A549 (cell line): ENCODE results near the gene B9D1. TPM values are rescaled to one million over a fixed set of nuclear protein-coding genes. Genes with fewer than 3 reads are reported as not detected.

Experiments used
- ATAC-seq, 2 experiments: fragments of 200-7000 bp in 1 of 2; fragments of >200 bp in 1 of 2; cut with Nextera tagmentation in 1 of 2; cut with Tn5 transposase in 1 of 2; 3 replicates each; pipeline versions ENCODE4 v1.8.0 to v1.9.1; 2018 to 2020; ENCODE audit warnings: mild to moderate bottlenecking in 1 of 2, moderate library complexity in 1 of 2
- CTCF ChIA-PET: fragments of 300-600 bp; sonication (Branson Sonifier 250); formaldehyde crosslinking; extraction: SDS; loops from one replicate; lab custom pipeline; 2021; ENCODE audit warnings: antibody characterized with exemption, inconsistent platforms; lab: Yijun Ruan, JAX
- POLR2A ChIA-PET: fragments of 350-600 bp; formaldehyde crosslinking; extraction: SDS; loops from one replicate; lab custom pipeline; 2021; ENCODE audit warnings: antibody characterized with exemption, inconsistent platforms; lab: Yijun Ruan, JAX
- DNase-seq, 2 experiments: peaks; one replicate each; pipeline versions ENCODE4 v3.0.0 to v3.0.0-alpha.2; 2011 to 2016; ENCODE audit warnings: low read depth in 1 of 2, low spot score in 1 of 2
- FAIRE-seq: peaks from 2 replicates; lab custom pipeline; 2011; peaks lifted over from hg19 to GRCh38; lab: Jason Lieb, UNC
- H3K27ac ChIP-seq, 2 experiments: fragments of >200 bp; sonication (Bioruptor Twin); formaldehyde crosslinking; 3 replicates each; pipeline ENCODE4 v1.5.1; 2016 to 2017
- H3K4me1 ChIP-seq: fragments of >200 bp; sonication (Bioruptor Twin); formaldehyde crosslinking; 3 replicates; pipeline ENCODE4 v1.6.1; 2016
- H3K4me2 ChIP-seq: fragments of >200 bp; sonication (Bioruptor Twin); formaldehyde crosslinking; 3 replicates; pipeline ENCODE4 v1.6.1; 2016
- H3K4me3 ChIP-seq: fragments of >200 bp; sonication (Bioruptor Twin); formaldehyde crosslinking; 3 replicates; pipeline ENCODE4 v1.5.1; 2016
- H3K9me3 ChIP-seq: fragments of >200 bp; sonication (Bioruptor Twin); formaldehyde crosslinking; 3 replicates; pipeline ENCODE4 v1.6.1; 2016
- CBX2 ChIP-seq: fragments of 200-600 bp; sonication (generic); IDR thresholded peaks from 2 replicates; pipeline ENCODE4 v1.6.1; 2016; ENCODE audit warnings: low read depth, mild to moderate bottlenecking, borderline replicate concordance
- CEBPB ChIP-seq, 2 experiments: fragments of >200 bp in 1 of 2; sonication (Bioruptor Twin) in 1 of 2; formaldehyde crosslinking in 1 of 2; IDR thresholded peaks; 2 replicates each; pipeline ENCODE4 v1.6.1; 2012 to 2016
- ESRRA ChIP-seq: fragments of 150-350 bp; IDR thresholded peaks from 2 replicates; pipeline ENCODE4 v1.6.1; 2014; ENCODE audit warnings: mild to moderate bottlenecking, low read length, borderline replicate concordance
- FOSB ChIP-seq: fragments of 250-450 bp; sonication (Bioruptor Pico); IDR thresholded peaks from 2 replicates; pipeline ENCODE4 v1.5.0; 2020; ENCODE audit warnings: mild to moderate bottlenecking, moderate library complexity
- HEYL ChIP-seq: fragments of 250-450 bp; sonication (Bioruptor Pico); IDR thresholded peaks from 2 replicates; pipeline ENCODE4 v1.8.0; 2021; ENCODE audit warnings: mild to moderate bottlenecking, moderate library complexity
- HOXA7 ChIP-seq: fragments of 250-450 bp; sonication (Bioruptor Pico); IDR thresholded peaks from 2 replicates; pipeline ENCODE4 v1.5.0; 2020; ENCODE audit warnings: mild to moderate bottlenecking, moderate library complexity
- HOXB13 ChIP-seq: fragments of 250-450 bp; sonication (Bioruptor Pico); IDR thresholded peaks from 2 replicates; pipeline ENCODE4 v1.5.0; 2020; ENCODE audit warnings: low read depth, mild to moderate bottlenecking, moderate library complexity
- JUN ChIP-seq, 2 experiments: fragments of >200 bp; sonication (Bioruptor Twin); formaldehyde crosslinking; IDR thresholded peaks; 2 replicates in 1 of 2; 3 replicates in 1 of 2; pipeline ENCODE4 v1.6.1; 2016 to 2017
- MAFK ChIP-seq: fragments of 450-650 bp; IDR thresholded peaks from 2 replicates; pipeline ENCODE4 v1.6.1; 2014; ENCODE audit not compliant: partially characterized antibody
- MAZ ChIP-seq: fragments of 150-350 bp; IDR thresholded peaks from 2 replicates; pipeline ENCODE4 v1.6.1; 2014; ENCODE audit warnings: antibody characterized with exemption, low read depth, low read length, borderline replicate concordance
- POLR2A ChIP-seq: IDR thresholded peaks from 2 replicates; pipeline ENCODE4 v1.6.1; 2012; ENCODE audit warnings: mild to moderate bottlenecking, low read length
- RAD21 ChIP-seq, 2 experiments: fragments of >200 bp in 1 of 2; sonication (Bioruptor Twin) in 1 of 2; formaldehyde crosslinking in 1 of 2; IDR thresholded peaks in 1 of 2; conservative IDR thresholded peaks in 1 of 2; 2 replicates in 1 of 2; 3 replicates in 1 of 2; pipeline ENCODE4 v1.6.1; 2012 to 2018; ENCODE audit warnings: inconsistent platforms in 1 of 2
- RFX5 ChIP-seq: fragments of 450-650 bp; IDR thresholded peaks from 2 replicates; pipeline ENCODE4 v1.7.1; 2014; ENCODE audit warnings: antibody characterized with exemption, mild to moderate bottlenecking, moderate library complexity
- RNF2 ChIP-seq: fragments of 200-600 bp; sonication (generic); IDR thresholded peaks from 2 replicates; pipeline ENCODE4 v1.6.1; 2016; ENCODE audit warnings: low read depth, mild to moderate bottlenecking, antibody characterized with exemption, moderate library complexity, borderline replicate concordance
- TFCP2L1 ChIP-seq: fragments of 250-450 bp; sonication (Bioruptor Pico); IDR thresholded peaks from 2 replicates; pipeline ENCODE4 v1.5.0; 2021; ENCODE audit warnings: mild to moderate bottlenecking
- WGBS: methylation state at CpG from one replicate; pipeline ENCODE4 v1.1.6; 2017; ENCODE audit errors: missing lambda C conversion rate; 5-methylcytosine and 5-hydroxymethylcytosine counted together
- polyA plus RNA-seq, 4 experiments: library from polyadenylated mRNA; depleted of rRNA in 3 of 4; stranded (reverse); fragments of >200 nt; fragmentation: RNase III in 1 of 4; extraction: RNeasy Plus Mini Kit Qiagen cat#74134 plus additional on column Dnase treatment in 1 of 4; gene quantifications; 2 replicates in 3 of 4; 3 replicates in 1 of 4; pipeline ENCODE4 v1.2.3, GENCODE V29; 2011 to 2017
- TF ChIP-seq, protein P1 (sequence below): fragments of >200 bp; sonication (Bioruptor Twin); formaldehyde crosslinking; IDR thresholded peaks from 3 replicates; pipeline ENCODE4 v1.6.1; 2016
- TF ChIP-seq, protein P2 (sequence below): fragments of 150-350 bp; IDR thresholded peaks from 2 replicates; pipeline ENCODE4 v1.6.1; 2014; ENCODE audit warnings: low read depth, mild to moderate bottlenecking, low read length
- TF ChIP-seq, protein P3 (sequence below): fragments of 200-600 bp; sonication (generic); IDR thresholded peaks from 2 replicates; pipeline ENCODE4 v1.6.1; 2016; ENCODE audit warnings: antibody characterized with exemption, mild to moderate bottlenecking, moderate library complexity
- TF ChIP-seq, protein P4 (sequence below): IDR thresholded peaks from 2 replicates; pipeline ENCODE4 v1.6.1; 2012
- TF ChIP-seq, protein P5 (sequence below): fragments of 250-450 bp; sonication (Bioruptor Pico); IDR thresholded peaks from 2 replicates; pipeline ENCODE4 v1.5.0; 2020; ENCODE audit warnings: low read depth, mild to moderate bottlenecking, moderate library complexity

B9D1 gene
- polyA plus RNA-seq, 2 of the 4 experiments (the other 2 are of a cell fraction) = 48.2 to 60.6 TPM

DNA sequence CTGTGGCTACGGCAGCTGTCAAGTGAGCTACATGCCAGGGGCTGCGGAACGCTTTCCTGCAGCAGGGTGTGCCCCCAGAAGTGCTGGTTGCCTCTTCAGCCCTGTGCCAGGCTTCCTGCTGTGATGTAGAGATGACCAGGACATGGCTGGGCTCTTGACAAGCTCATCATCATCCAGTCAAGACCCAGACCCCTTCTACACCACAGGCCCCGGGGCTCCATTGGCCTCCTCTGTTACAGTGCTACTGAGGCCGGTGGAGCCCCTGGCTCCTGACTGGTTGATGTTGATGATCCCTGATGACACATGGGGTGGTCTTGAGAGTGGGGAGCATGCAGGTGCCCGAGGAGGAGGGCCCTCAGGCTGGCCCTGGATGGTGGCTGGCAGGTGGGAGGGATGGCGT lies 50.1 kb downstream of the B9D1 start:
- 94% methylated on average over 6 of the region's 7 CpGs for WGBS
- TF ChIP-seq CEBPB (IDR thresholded peaks at IDR 0.05) (no peak), RNF2 (no peak), CBX2 (no peak), ESRRA (no peak), HOXA7 (CRISPR knock-in tag) (no peak), HOXB13 (CRISPR knock-in tag) (no peak), JUN (IDR thresholded peaks at IDR 0.05) (no peak), MAZ (no peak), RAD21 (conservative IDR thresholded peaks at IDR 0.05 in 1 of 2, IDR thresholded peaks at IDR 0.05 in 1 of 2) (no peak), POLR2A (no peak), RFX5 (no peak), HEYL (no peak)
- TF ChIP-seq, protein P1, sequence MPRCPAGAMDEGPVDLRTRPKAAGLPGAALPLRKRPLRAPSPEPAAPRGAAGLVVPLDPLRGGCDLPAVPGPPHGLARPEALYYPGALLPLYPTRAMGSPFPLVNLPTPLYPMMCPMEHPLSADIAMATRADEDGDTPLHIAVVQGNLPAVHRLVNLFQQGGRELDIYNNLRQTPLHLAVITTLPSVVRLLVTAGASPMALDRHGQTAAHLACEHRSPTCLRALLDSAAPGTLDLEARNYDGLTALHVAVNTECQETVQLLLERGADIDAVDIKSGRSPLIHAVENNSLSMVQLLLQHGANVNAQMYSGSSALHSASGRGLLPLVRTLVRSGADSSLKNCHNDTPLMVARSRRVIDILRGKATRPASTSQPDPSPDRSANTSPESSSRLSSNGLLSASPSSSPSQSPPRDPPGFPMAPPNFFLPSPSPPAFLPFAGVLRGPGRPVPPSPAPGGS = no peak
- TF ChIP-seq, protein P2, sequence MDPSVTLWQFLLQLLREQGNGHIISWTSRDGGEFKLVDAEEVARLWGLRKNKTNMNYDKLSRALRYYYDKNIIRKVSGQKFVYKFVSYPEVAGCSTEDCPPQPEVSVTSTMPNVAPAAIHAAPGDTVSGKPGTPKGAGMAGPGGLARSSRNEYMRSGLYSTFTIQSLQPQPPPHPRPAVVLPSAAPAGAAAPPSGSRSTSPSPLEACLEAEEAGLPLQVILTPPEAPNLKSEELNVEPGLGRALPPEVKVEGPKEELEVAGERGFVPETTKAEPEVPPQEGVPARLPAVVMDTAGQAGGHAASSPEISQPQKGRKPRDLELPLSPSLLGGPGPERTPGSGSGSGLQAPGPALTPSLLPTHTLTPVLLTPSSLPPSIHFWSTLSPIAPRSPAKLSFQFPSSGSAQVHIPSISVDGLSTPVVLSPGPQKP = no peak
- TF ChIP-seq, protein P3, sequence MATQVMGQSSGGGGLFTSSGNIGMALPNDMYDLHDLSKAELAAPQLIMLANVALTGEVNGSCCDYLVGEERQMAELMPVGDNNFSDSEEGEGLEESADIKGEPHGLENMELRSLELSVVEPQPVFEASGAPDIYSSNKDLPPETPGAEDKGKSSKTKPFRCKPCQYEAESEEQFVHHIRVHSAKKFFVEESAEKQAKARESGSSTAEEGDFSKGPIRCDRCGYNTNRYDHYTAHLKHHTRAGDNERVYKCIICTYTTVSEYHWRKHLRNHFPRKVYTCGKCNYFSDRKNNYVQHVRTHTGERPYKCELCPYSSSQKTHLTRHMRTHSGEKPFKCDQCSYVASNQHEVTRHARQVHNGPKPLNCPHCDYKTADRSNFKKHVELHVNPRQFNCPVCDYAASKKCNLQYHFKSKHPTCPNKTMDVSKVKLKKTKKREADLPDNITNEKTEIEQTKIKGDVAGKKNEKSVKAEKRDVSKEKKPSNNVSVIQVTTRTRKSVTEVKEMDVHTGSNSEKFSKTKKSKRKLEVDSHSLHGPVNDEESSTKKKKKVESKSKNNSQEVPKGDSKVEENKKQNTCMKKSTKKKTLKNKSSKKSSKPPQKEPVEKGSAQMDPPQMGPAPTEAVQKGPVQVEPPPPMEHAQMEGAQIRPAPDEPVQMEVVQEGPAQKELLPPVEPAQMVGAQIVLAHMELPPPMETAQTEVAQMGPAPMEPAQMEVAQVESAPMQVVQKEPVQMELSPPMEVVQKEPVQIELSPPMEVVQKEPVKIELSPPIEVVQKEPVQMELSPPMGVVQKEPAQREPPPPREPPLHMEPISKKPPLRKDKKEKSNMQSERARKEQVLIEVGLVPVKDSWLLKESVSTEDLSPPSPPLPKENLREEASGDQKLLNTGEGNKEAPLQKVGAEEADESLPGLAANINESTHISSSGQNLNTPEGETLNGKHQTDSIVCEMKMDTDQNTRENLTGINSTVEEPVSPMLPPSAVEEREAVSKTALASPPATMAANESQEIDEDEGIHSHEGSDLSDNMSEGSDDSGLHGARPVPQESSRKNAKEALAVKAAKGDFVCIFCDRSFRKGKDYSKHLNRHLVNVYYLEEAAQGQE = no peak
- TF ChIP-seq, protein P4, sequence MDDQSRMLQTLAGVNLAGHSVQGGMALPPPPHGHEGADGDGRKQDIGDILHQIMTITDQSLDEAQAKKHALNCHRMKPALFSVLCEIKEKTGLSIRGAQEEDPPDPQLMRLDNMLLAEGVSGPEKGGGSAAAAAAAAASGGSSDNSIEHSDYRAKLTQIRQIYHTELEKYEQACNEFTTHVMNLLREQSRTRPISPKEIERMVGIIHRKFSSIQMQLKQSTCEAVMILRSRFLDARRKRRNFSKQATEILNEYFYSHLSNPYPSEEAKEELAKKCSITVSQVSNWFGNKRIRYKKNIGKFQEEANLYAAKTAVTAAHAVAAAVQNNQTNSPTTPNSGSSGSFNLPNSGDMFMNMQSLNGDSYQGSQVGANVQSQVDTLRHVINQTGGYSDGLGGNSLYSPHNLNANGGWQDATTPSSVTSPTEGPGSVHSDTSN = no peak
- Histone ChIP-seq H3K4me1 (0 out of 3 replicates have a peak, but pooled peaks cover 5% of the 10 kb centered on the region), H3K4me2 (no peak overlapping the region), H3K4me3 (no peak overlapping the region), H3K9me3 (no peaks in the 10 kb centered on the region), H3K27ac (no peak overlapping the region)
- no peak for ATAC-seq
- ChIA-PET CTCF (interaction anchor here (1.4 kb wide), 1 partner anchor 13 kb away, joined by 3 read pairs; no protein-coding TSS in a partner anchor), POLR2A (no interaction called here)
- no peak for FAIRE-seq
- DNase-seq = no peak

DNA sequence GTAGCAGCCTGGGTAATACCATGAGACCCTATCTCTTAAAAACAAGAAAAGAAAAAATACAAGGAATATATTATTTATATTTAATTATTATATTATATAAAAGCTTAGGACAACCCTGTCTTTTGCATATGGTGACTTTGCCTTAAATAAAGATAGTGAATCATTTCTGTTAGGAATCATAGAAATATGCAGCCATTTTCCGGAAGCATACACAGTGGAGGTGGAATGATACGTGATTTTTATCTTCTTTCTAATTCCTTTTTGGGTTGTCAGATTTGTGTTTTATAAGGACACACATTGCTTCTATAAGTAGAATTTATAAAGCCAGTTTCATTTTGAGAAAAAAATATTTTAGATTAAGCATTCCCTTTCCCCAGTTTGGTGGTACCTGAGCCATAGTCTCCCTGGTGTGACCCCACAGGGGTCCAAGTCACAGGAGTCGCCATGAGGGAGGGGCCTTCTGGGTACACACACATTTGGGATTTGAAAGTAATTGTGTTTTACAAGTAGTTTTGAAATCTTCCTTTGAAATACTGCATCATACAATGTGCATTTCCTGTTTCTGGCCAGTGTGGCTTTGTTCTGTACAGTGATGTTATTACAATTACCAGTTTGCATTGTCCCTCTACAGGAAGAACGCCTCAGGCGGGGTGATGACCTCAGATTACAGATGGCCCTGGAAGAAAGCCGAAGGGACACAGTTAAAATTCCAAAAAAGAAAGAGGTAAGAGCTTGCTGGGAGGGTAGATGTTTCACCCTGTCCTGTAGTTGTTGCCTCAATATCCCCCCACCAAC lies 50.9 kb downstream of the B9D1 start:
- H3K4me1 ChIP-seq = no peaks in the 10 kb centered on the region
- CTCF ChIA-PET = interaction anchor here (1.0 kb wide), 2 partner anchors 12 to 135 kb away, joined by 3 read pairs; no protein-coding TSS in a partner anchor
- TF ChIP-seq, protein P5, sequence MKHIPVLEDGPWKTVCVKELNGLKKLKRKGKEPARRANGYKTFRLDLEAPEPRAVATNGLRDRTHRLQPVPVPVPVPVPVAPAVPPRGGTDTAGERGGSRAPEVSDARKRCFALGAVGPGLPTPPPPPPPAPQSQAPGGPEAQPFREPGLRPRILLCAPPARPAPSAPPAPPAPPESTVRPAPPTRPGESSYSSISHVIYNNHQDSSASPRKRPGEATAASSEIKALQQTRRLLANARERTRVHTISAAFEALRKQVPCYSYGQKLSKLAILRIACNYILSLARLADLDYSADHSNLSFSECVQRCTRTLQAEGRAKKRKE (CRISPR knock-in tag) = no peak
- TF ChIP-seq FOSB (CRISPR knock-in tag) = no peak
- TF ChIP-seq HOXB13 (CRISPR knock-in tag) = no peak
- TF ChIP-seq MAFK = no peak
- no peak for TF ChIP-seq HEYL
- TF ChIP-seq TFCP2L1 = no peak
- TF ChIP-seq, protein P4 = no peak
- POLR2A ChIA-PET = no interaction called here
- H3K9me3 ChIP-seq = no peaks in the 10 kb centered on the region
- FAIRE-seq = no peak
- ATAC-seq = no peak
- no peak for DNase-seq
- 93% methylated on average over 6 of the region's 6 CpGs for WGBS
- H3K27ac ChIP-seq = no peak overlapping the region
- H3K4me2 ChIP-seq = no peak overlapping the region
- H3K4me3 ChIP-seq = no peak overlapping the region
